Mucosa of descending colon (tissue), 3 donors: Measurements from ENCODE around the gene CCDC144A. TPM values are rescaled to one million over a fixed set of nuclear protein-coding genes. Genes with fewer than 3 reads are reported as not detected.

Experiments
- total RNA-seq, 3 donors: library from RNA; stranded (reverse); fragmentation: NEBNext Ultra II Directional in 2 of 3; extraction: Animal tissue kit (Norgen Biotek cat#: 25700) in 2 of 3; gene quantifications; one replicate each; pipeline versions ENCODE4 v1.2.1 to v1.2.4, GENCODE V29; 2021 to 2023
- donor health status: DM: no; HTN: no; CAD: no; lungs with moderate emphysema.
- donor health status: DM: no; HTN: no; CAD: no.
- donor health status: DM: no; HTN: yes; CAD: no.

Gene CCDC144A
- total RNA-seq, 3 donors from 2014 or later = 0.53 to 9.9 (median 5.1) TPM

Other genes starting within 250 kb of the CCDC144A start
- 10 to 100 TPM; 37.1 to 85.7 (median 52.6) TPM for gene LRRC75A, start 198.0 kb upstream of the CCDC144A start, total RNA-seq
- gene ZNF287, start 121.0 kb upstream of the CCDC144A start, total RNA-seq = 1 to 10 TPM in 2 of 3 donors, under 1 TPM in 1; 0.96 to 8.0 (median 4.8) TPM
- 1 to 10 TPM; 4.5 to 7.2 (median 4.7) TPM for gene ZNF624, start 36.4 kb upstream of the CCDC144A start, total RNA-seq